ENCODE data around the gene COX8C.

Gene COX8C, protein sequence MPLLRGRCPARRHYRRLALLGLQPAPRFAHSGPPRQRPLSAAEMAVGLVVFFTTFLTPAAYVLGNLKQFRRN

DNA sequence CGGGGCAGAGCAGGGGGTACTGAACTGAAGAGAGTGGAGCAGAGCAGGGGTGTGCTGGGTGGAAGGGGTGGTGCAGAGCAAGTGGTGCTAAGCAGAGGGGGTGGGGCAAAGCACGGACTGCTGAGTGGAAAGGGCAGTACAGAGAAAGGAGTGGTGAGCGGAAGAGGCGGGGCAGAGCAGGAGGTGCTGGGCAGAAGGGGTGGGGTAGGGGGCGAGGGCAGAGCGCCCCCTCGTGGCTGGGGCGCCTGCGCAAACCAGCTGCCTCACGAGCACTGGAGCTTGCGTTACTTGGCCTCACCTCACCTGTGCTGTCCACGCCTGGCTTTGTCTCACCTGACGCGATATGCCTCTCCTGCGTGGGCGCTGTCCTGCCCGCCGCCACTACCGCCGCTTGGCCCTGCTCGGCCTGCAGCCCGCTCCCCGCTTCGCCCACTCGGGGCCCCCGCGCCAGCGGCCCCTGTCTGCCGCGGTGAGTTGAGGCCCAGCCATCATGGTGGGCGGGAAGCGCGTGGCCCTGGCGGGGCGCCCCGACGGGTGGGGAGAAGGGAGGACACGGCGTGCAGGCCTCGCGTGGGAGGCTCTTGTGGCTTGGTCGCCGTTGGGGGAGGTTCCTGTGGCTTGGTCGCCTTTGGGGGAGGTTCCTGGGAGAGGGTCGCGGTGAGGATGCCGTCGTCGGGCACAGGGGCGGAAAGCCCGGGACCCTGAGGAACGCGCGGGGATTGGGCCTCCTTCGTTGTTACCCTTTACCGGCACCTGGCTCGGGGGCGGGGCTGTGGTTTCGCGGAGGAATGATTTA, at the start of gene COX8C:
COX8C (plus strand) TSS at position 257 of the 796 bp plus-strand sequence; CDS start at position 344, 87 bp downstream.
- H3K9me3 Mint-ChIP-seq: peaks cover 5 to 14% of the 10 kb centered on the region in 2 donors
- peak within 1 kb of the TSS in 1 of 2 donors; percentile 86 for H3K27ac Mint-ChIP-seq
- H3K4me1 Mint-ChIP-seq: no peaks in the 10 kb centered on the region
- H3K4me3 Mint-ChIP-seq: no peak within 1 kb of the TSS
- H3K27me3 Mint-ChIP-seq: no peaks in the 10 kb centered on the region
- ATAC-seq (peak; percentile 40), DNase-seq (no peak)

DNA sequence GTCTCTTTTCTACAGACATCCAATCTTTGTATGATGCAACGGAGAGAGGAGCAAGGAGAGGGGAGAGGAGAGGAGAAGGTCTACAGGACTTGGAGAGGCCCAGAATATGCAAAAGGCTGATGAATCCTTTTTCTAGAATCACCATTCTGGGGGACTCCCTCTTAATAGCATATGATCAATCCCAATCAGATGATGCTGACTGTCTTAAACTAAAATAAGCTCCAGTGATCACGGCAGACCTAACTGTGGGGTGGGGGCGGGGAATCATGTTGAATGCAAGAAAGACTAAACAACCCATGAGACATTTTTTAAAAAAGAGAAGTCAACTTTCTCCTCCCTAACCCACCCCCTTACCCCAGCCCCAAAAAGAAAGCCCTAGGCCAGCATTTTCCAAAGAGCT, 47.6 kb upstream of the COX8C start:
- no peaks in the 10 kb centered on the region for H3K9me3 Mint-ChIP-seq
- peaks cover 25% of the 10 kb centered on the region for H3K4me1 Mint-ChIP-seq
- ATAC-seq (no peak), DNase-seq (no peak)
- no peak overlapping the region for H3K4me3 Mint-ChIP-seq
- no peaks in the 10 kb centered on the region for H3K27me3 Mint-ChIP-seq
- peak overlapping the region in 1 of 2 donors; percentile 53 for H3K27ac Mint-ChIP-seq

DNA sequence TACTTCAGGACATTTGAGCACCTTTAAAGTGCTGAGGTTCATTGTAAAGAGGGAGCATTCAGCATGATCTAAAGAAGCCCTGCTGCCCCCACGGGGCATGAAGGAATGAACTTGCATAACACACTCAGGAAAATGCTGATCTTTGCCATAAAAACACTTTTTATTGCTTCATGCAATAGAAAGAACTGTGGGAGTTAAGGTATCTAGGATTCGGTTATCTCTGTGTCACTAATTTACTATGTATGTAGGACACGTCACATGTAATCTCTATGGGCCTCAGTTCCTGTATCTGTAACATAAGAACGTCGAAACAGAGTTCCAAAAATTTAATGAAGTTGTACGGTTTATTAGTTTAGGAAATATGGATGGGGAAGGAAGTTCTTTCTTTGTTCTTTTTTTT, 47.1 kb upstream of the COX8C start:
- ATAC-seq: no peak
- H3K4me1 Mint-ChIP-seq: peaks cover 25% of the 10 kb centered on the region
- no peak overlapping the region for H3K27ac Mint-ChIP-seq
- no peaks in the 10 kb centered on the region for H3K9me3 Mint-ChIP-seq
- H3K27me3 Mint-ChIP-seq: no peaks in the 10 kb centered on the region
- no peak overlapping the region for H3K4me3 Mint-ChIP-seq
- no peak for DNase-seq

DNA sequence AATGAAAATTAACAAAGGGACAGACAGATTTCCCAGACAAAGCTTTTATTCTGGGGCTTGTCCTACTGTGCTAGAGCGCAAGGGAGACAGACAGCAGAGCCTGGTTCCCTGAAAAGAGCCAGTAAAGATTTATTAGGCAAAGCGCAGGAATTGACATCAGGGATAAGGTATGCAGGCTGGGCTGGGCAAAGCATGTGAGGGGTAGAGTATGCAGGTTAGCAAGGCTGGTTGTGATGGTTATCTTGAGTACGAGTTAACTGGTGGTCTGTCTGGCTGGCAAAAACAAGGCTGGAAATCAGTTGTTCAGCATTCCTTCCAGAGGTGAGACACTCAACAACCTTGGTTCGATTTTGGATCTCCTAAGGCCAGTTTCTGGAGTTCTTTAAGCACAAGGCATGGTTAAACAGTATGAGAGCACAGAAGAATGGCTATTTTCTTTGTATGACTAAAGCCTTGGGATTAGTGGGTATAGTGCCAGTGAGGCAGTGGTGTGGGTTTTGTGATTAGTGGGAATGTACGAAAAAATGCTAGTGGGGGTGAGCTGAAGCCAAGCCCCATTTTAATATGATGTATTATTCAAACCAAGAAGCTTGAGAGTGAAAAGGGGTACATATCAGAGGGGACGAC, 45.0 kb upstream of the COX8C start:
- peaks cover 25% of the 10 kb centered on the region for H3K4me1 Mint-ChIP-seq
- DNase-seq (no peak), ATAC-seq (no peak)
- H3K27me3 Mint-ChIP-seq: no peaks in the 10 kb centered on the region
- H3K27ac Mint-ChIP-seq: no peak overlapping the region
- no peaks in the 10 kb centered on the region for H3K9me3 Mint-ChIP-seq
- H3K4me3 Mint-ChIP-seq: no peak overlapping the region

DNA sequence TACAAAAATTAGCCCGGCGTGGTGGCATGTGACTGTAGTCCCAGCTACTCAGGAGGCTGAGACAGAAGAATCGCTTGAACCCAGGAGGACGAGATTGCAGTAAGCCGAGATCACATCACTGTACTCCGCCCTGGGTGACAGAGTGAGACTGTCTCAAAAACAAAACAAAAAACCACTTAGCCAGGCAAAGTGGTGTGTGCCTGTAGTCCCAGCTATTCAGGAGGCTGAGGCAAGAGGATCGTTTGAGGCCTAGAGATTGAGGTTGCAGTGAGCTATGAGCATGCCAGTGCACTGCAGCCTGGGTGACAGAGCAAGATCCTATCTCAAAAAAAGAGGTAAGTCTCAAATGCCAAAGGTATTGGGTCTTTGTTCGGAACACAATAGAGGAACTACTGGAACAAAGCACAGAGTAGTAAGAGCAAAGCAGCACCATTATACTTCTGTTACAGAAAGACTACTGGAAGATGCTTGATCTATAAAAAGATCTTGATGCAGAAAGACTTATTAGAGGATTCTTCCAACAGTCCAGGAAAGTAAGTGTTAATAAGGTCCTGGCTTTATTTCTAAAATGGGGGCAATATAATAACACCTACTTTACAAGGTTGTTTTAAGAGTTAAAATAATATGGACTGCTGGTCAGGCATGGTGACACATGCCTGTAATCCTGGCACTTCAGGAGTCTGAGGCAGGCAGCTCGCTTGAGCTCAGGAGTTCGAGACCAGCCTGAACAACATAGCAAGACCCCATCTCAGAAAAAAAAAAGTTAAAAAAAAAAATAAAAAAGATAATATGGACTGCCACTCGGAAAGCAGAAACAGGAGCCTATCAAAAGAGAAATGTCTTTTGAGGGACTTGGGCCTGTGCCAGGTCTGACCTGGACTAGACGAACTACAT, 44.0 kb upstream of the COX8C start:
- H3K9me3 Mint-ChIP-seq: no peaks in the 10 kb centered on the region
- H3K27me3 Mint-ChIP-seq: no peaks in the 10 kb centered on the region
- no peak overlapping the region for H3K27ac Mint-ChIP-seq
- ATAC-seq (no peak), DNase-seq (no peak)
- H3K4me1 Mint-ChIP-seq: peaks cover 32% of the 10 kb centered on the region
- no peak overlapping the region for H3K4me3 Mint-ChIP-seq

DNA sequence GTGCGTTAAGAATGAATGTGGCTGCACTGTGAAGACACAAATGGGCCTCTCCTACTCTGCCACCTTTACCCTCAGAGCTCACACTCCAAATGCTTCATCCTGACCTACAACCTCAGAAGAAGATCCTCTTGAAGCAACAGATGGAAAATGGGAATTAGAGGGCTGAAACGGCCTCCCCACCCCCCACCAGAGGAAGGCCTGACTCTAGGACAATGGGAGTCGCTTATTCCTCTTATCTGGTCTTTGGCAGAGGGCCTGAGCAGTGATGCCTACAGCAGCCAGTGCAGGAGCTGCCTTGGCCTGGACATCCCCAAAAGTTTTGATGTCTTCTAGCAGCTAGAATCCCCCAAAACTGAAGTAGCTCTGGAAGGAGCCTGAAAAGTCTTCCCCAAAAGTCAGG, 43.3 kb upstream of the COX8C start:
- Mint-ChIP-seq H3K4me3 (no peak overlapping the region), H3K27ac (no peak overlapping the region), H3K27me3 (no peaks in the 10 kb centered on the region), H3K9me3 (no peaks in the 10 kb centered on the region), H3K4me1 (peaks cover 32% of the 10 kb centered on the region)
- DNase-seq (no peak), ATAC-seq (no peak)

DNA sequence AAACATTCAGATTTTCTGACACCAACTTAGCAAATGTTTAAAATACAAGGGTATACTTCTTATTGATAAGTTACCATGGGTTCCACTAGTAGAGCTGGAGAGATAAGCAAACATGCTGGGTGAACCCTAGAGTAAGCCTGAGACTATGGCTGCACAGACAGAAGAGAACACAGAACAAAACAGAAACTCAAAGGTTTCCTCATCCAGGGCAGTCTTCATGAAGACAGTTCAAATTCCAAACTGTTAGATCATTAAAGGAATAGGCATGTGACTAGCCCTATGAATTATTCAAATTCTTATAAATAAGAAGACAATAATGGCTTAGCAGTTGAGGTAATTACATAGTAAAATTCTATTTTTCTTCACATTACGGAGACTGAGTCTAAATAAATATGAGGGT, 42.2 kb upstream of the COX8C start:
- Mint-ChIP-seq H3K4me1 (peaks cover 31% of the 10 kb centered on the region), H3K4me3 (no peak overlapping the region), H3K9me3 (no peaks in the 10 kb centered on the region), H3K27ac (no peak overlapping the region), H3K27me3 (no peaks in the 10 kb centered on the region)
- no peak for ATAC-seq
- DNase-seq: no peak

DNA sequence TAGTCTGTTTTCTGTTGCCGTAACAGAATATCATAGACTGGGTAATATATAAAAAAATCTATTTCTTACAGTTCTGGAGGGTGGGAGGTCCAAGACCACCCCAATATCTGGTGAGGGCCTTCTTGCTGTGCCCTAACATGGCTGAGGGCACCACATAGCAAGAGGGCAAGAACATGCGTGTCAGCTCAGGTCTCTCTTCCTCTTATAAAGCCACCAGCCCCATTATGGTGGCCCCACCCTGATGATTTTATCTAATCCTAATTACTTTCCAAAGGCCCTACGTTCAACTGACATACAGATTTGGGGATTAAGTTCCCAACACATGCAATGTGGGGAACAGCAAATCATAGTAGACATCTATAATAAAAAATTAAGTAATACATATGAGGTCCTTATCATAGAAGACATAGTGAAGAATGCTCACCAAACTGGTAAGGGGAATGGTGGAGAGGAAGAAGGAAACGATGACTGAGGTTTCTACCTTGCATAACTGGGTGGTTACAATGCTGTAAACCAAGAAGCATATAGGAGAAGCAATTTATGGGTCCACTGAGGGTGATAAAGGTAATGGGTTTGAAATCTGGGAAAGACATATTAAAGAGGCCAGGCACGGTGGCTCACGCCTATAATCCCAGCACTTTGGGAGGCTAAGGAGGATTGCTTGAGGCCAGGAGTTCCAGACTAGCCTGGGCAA, 41.1 kb upstream of the COX8C start:
- H3K9me3 Mint-ChIP-seq: no peaks in the 10 kb centered on the region
- H3K27ac Mint-ChIP-seq: no peak overlapping the region
- ATAC-seq: no peak
- no peaks in the 10 kb centered on the region for H3K27me3 Mint-ChIP-seq
- DNase-seq: no peak
- H3K4me3 Mint-ChIP-seq: no peak overlapping the region
- peaks cover 23% of the 10 kb centered on the region for H3K4me1 Mint-ChIP-seq

DNA sequence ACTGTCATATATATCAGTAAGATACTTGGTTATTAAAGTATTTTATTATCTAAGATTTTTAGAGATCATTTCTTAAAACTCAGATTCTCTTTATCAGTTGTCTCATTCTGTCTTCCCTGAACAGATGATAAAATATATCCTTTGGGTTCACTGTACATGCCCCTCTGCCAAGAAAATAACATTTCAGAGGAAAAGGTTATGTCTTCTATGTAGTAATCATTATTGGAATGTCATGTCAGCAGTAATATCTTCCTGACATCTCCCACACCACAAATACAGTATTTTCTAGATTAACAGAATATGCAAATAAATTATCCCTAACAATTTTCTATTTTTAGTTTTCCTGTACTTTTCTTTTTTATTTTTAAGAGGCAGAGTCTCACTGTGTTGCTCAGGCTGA, 40.2 kb upstream of the COX8C start:
- H3K27me3 Mint-ChIP-seq: no peaks in the 10 kb centered on the region

DNA sequence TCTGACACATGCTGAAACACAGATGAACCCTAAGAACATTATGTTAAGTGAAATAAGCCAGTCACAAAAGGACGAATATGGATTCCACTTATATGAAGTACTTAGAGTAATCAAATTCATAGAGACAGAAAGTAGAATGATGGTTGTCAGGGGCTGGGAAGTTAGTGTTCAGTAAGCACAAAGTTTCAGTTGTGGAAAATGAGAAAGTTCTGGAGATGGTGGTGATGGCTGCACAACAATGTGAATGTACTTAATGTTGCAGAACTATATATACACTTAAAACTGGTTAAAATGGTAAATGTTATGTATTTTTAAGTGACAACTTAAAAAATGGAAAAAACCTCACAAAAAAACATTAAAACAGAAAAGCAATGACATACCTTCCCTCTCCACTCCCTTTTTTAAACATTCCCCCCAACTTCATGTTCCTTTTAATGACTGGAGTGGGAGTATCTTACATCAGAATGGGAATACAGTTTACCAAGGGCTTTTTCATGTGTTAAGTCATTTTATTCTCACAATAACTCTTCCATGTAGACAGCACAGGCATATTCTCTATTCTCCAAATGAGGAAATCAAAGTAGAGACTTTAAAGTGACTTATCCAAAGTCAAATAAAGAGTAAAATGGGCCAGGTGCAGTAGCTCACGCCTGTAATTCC, 38.2 kb upstream of the COX8C start:
- H3K27ac Mint-ChIP-seq: no peak overlapping the region
- peaks cover 28% of the 10 kb centered on the region for H3K4me1 Mint-ChIP-seq
- H3K9me3 Mint-ChIP-seq: no peaks in the 10 kb centered on the region
- no peaks in the 10 kb centered on the region for H3K27me3 Mint-ChIP-seq
- DNase-seq: no peak
- no peak for ATAC-seq
- H3K4me3 Mint-ChIP-seq: no peak overlapping the region

More for the DNA sequence above, 40.2 kb upstream of the COX8C start:
- Mint-ChIP-seq H3K27ac (no peak overlapping the region), H3K4me3 (no peak overlapping the region), H3K9me3 (no peaks in the 10 kb centered on the region), H3K4me1 (peaks cover 22% of the 10 kb centered on the region)
- no peak for ATAC-seq
- DNase-seq: no peak

DNA sequence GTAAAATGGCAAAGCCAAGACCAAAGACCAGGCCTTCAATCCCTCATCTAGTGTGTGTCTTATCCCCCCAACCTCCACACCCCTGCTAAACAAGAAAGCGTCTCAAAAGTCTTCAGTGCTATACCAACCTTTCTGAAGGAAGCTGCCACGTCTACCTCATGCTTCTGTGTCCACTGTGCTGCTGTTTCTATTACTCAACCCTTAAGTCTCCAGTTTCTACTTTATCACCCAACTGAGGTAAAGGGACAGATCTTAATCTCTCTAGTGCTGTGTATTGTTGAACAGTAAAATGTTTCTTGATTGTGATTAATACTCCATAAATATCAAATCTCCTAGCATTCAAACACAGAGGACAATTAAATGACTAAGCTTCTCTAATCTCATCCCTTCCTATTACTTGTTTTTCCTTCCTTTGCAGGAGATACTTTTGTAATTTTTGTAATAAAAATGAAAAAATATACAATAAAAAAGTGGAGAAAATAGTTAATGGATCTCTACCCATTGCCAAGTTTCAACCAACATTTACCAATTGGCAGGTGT, 37.5 kb upstream of the COX8C start:
- no peak for DNase-seq
- ATAC-seq: no peak
- Mint-ChIP-seq H3K4me1 (peaks cover 28% of the 10 kb centered on the region), H3K9me3 (no peaks in the 10 kb centered on the region), H3K27ac (no peak overlapping the region), H3K4me3 (no peak overlapping the region), H3K27me3 (no peaks in the 10 kb centered on the region)

DNA sequence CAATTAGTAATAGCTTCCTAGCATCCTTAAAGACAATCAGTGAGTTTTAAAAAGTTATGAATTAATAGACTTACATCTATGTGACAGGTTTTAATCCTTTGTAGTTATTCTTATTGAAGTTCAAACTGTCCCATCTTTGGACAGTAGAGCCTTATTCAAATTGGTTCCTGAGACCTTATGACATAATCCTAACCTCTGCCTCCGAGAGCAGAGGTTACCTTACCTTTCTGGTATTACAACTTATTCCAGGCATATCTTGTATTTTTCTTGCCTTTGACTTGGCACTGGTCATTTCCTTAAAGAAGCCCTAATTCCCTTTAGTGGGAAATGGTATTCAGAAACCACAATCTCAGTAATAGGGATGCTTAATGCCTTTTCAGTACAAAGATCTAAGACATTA, 35.9 kb upstream of the COX8C start:
- no peaks in the 10 kb centered on the region for H3K9me3 Mint-ChIP-seq
- no peak overlapping the region for H3K27ac Mint-ChIP-seq
- H3K27me3 Mint-ChIP-seq: no peaks in the 10 kb centered on the region
- no peak overlapping the region for H3K4me3 Mint-ChIP-seq
- peaks cover 28% of the 10 kb centered on the region for H3K4me1 Mint-ChIP-seq
- ATAC-seq (no peak), DNase-seq (no peak)

DNA sequence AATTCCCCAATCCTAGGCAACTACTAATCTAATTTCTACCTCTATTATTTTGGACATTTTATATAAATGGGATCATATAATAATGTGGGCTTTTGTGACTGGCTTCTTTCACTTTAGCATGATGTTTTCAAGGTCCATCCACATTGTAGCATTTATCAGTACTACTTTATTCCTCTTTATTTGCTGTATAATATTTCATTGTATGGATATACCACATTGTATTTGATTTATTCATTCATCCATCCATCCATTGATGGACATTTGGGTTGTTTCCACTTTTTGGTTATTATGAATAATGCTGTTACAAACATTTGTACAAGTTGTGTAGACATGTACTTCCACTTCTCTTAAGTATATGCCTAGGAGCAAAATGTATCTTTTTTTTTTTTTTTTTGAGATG, 31.4 kb upstream of the COX8C start:
- Mint-ChIP-seq H3K27ac (no peak overlapping the region), H3K27me3 (no peaks in the 10 kb centered on the region), H3K4me1 (peaks cover 42% of the 10 kb centered on the region)

DNA sequence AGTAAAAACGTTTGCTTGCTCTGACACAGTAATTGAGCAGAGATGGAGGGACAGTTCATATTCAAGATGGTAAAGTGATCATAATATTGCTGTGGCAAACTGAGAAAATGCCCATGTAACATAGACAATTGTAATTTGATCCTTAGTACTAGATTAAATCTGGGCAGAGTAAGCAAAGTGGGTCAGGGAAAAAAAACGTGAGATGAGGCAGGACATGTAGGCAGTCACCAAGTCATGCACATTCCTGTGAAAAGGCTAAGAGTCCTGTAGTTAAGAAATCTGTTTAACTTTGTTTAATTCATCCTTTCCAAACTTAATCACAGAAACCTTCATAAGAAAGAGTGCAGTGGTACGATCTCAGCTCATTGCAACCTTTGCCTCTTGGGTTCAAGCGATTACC, 30.3 kb upstream of the COX8C start:
- Mint-ChIP-seq H3K27ac (no peak overlapping the region), H3K9me3 (no peaks in the 10 kb centered on the region), H3K27me3 (no peaks in the 10 kb centered on the region), H3K4me3 (no peak overlapping the region), H3K4me1 (peaks cover 41% of the 10 kb centered on the region)
- ATAC-seq: no peak
- no peak for DNase-seq

More for the DNA sequence above, 31.4 kb upstream of the COX8C start:
- Mint-ChIP-seq H3K9me3 (no peaks in the 10 kb centered on the region), H3K4me3 (no peak overlapping the region)
- DNase-seq: no peak
- ATAC-seq: no peak

All from stimulated activated naive CD8-positive, alpha-beta T cell treated with anti-CD3 and anti-CD28 coated beads, Interleukin-15, amount 100 ng/mL, for 72 hours (primary cell).